MCF 10A (cell line): ENCODE results near the gene NDUFS6. TPM values are rescaled to one million over a fixed set of nuclear protein-coding genes. Genes with fewer than 3 reads are reported as not detected.
A peak's percentile ranks its signal among the peaks of the same experiment; 100 is the strongest.

ENCODE experiments used
- BruUV-seq: library from RNA; stranded (reverse); fragments of 400-500 nt; replicated peaks from 2 replicates; lab custom pipeline; 2021; lab: Mats Ljungman, UMichigan
- CTCF ChIA-PET: fragments of 300-600 bp; sonication (Branson Sonifier 250); formaldehyde crosslinking; extraction: SDS; loops from one replicate; lab custom pipeline; 2021; ENCODE audit warnings: antibody characterized with exemption, inconsistent platforms; lab: Yijun Ruan, JAX
- POLR2A ChIA-PET: fragments of 300-600, 350-650 bp; sonication (Branson Sonifier 250); formaldehyde crosslinking; extraction: SDS; loops from one replicate; lab custom pipeline; 2020; ENCODE audit warnings: antibody characterized with exemption, inconsistent platforms; lab: Yijun Ruan, JAX
- DNase-seq: peaks from one replicate; pipeline ENCODE4 v3.0.0-alpha.2; 2018; ENCODE audit not compliant: unreplicated experiment
- H3K27ac Mint-ChIP-seq: one replicate; pipeline ENCODE4 v1.8.0; 2022; ENCODE audit warnings: mild to moderate bottlenecking, low read depth, mixed read lengths; ENCODE audit not compliant: unreplicated experiment
- H3K27me3 Mint-ChIP-seq: one replicate; pipeline ENCODE4 v1.8.0; 2022; ENCODE audit warnings: mixed read lengths; ENCODE audit not compliant: insufficient read depth, unreplicated experiment
- H3K36me3 Mint-ChIP-seq: one replicate; pipeline ENCODE4 v1.8.0; 2022; ENCODE audit warnings: mild to moderate bottlenecking, moderate library complexity, mixed read lengths; ENCODE audit not compliant: insufficient read depth, unreplicated experiment
- H3K4me1 Mint-ChIP-seq: one replicate; pipeline ENCODE4 v1.8.0; 2022; ENCODE audit warnings: mixed read lengths; ENCODE audit not compliant: insufficient read depth, unreplicated experiment
- H3K4me3 Mint-ChIP-seq: one replicate; pipeline ENCODE4 v1.8.0; 2022; ENCODE audit warnings: mild to moderate bottlenecking, moderate library complexity, mixed read lengths; ENCODE audit not compliant: unreplicated experiment
- H3K9me3 Mint-ChIP-seq: one replicate; pipeline ENCODE4 v1.8.0; 2022; ENCODE audit warnings: mixed read lengths; ENCODE audit not compliant: unreplicated experiment
- intact Hi-C: fragments of 100-400 bp; cut with micrococcal nuclease; formaldehyde crosslinking; loops from 2 replicates; pipeline ENCODE4 v1.14.1; 2022
- total RNA-seq: library from RNA; stranded (reverse); gene quantifications from 2 replicates; pipeline ENCODE4 v1.2.3, GENCODE V29; 2022
- TF ChIP-seq, protein P1 (sequence below): fragments of 200-600 bp; IDR thresholded peaks from one replicate; pipeline ENCODE4 v1.8.0; 2022; ENCODE audit warnings: antibody characterized with exemption, mild to moderate bottlenecking; ENCODE audit not compliant: unreplicated experiment

The NDUFS6 gene
- total RNA-seq, 1 experiment from 2014 or later, result 65.6 TPM

GRCh38 chr5:1800472-1801221 lies 560 bp upstream of the NDUFS6 start:
- peak; percentile 47 for DNase-seq
- intact Hi-C loops, result loop anchor here (2.0 kb wide), 1 partner anchor 84 kb away; no protein-coding TSS in a partner anchor
- CTCF ChIA-PET, result interaction anchor here (0.5 to 1.1 kb wide), 8 partner anchors 8 to 171 kb away, joined by 3 to 5 read pairs (median 4); no protein-coding TSS in a partner anchor
- POLR2A ChIA-PET, result interaction anchor here (0.6 to 6.8 kb wide), 19 partner anchors 8 to 951 kb away, joined by 3 to 131 read pairs (median 5); partner anchors contain the start of genes IRX2 and IRX4
- H3K36me3 Mint-ChIP-seq, result peaks cover 50% of the 10 kb centered on the region
- H3K4me3 Mint-ChIP-seq, result peak overlapping the region; percentile 98
- no peaks in the 10 kb centered on the region for H3K9me3 Mint-ChIP-seq
- peak overlapping the region; percentile 97 for H3K27ac Mint-ChIP-seq
- no TSS peak for BruUV-seq
- H3K27me3 Mint-ChIP-seq, result no peaks in the 10 kb centered on the region
- peaks cover 29% of the 10 kb centered on the region for H3K4me1 Mint-ChIP-seq
- TF ChIP-seq, protein P1, sequence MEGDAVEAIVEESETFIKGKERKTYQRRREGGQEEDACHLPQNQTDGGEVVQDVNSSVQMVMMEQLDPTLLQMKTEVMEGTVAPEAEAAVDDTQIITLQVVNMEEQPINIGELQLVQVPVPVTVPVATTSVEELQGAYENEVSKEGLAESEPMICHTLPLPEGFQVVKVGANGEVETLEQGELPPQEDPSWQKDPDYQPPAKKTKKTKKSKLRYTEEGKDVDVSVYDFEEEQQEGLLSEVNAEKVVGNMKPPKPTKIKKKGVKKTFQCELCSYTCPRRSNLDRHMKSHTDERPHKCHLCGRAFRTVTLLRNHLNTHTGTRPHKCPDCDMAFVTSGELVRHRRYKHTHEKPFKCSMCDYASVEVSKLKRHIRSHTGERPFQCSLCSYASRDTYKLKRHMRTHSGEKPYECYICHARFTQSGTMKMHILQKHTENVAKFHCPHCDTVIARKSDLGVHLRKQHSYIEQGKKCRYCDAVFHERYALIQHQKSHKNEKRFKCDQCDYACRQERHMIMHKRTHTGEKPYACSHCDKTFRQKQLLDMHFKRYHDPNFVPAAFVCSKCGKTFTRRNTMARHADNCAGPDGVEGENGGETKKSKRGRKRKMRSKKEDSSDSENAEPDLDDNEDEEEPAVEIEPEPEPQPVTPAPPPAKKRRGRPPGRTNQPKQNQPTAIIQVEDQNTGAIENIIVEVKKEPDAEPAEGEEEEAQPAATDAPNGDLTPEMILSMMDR, result no peak

- TF ChIP-seq, protein P1, result no peak
- POLR2A ChIA-PET, result interaction anchor here (0.7 to 6.8 kb wide), 8 partner anchors 9 to 185 kb away, joined by 3 to 131 read pairs (median 4); partner anchors contain the start of gene IRX4
- H3K27me3 Mint-ChIP-seq, result no peaks in the 10 kb centered on the region
- peaks cover 60% of the 10 kb centered on the region for H3K36me3 Mint-ChIP-seq
- BruUV-seq, result no TSS peak
- intact Hi-C loops, result loop anchor here (2.0 kb wide), 1 partner anchor 83 kb away; no protein-coding TSS in a partner anchor
- peak overlapping the region; percentile 97 for H3K27ac Mint-ChIP-seq
- DNase-seq, result peak; percentile 26
- H3K4me1 Mint-ChIP-seq, result peaks cover 29% of the 10 kb centered on the region
- peak overlapping the region; percentile 98 for H3K4me3 Mint-ChIP-seq
- CTCF ChIA-PET, result interaction anchor here (0.5 to 0.9 kb wide), 4 partner anchors 11 to 945 kb away, joined by 3 read pairs; no protein-coding TSS in a partner anchor
- H3K9me3 Mint-ChIP-seq, result no peaks in the 10 kb centered on the region
Observed at GRCh38 chr5:1801967-1802295, 724 bp downstream of the NDUFS6 start.

- H3K4me1 Mint-ChIP-seq, result peaks cover 29% of the 10 kb centered on the region
- POLR2A ChIA-PET, result interaction anchor here (1.0 to 6.8 kb wide), 4 partner anchors 59 to 171 kb away, joined by 3 to 131 read pairs (median 6); partner anchors contain the start of gene IRX4
- H3K27ac Mint-ChIP-seq, result peak overlapping the region; percentile 97
- no peak for DNase-seq
- intact Hi-C loops, result no loop called here
- peak overlapping the region; percentile 98 for H3K4me3 Mint-ChIP-seq
- TF ChIP-seq, protein P1, result no peak
- H3K9me3 Mint-ChIP-seq, result no peaks in the 10 kb centered on the region
- peaks cover 61% of the 10 kb centered on the region for H3K36me3 Mint-ChIP-seq
- no TSS peak for BruUV-seq
- no peaks in the 10 kb centered on the region for H3K27me3 Mint-ChIP-seq
- CTCF ChIA-PET, result interaction anchor here (0.7 to 1.1 kb wide), 2 partner anchors 146 to 236 kb away, joined by 3 to 4 read pairs; no protein-coding TSS in a partner anchor
Observed at GRCh38 chr5:1803192-1803591, 2.0 kb downstream of the NDUFS6 start.

DNA sequence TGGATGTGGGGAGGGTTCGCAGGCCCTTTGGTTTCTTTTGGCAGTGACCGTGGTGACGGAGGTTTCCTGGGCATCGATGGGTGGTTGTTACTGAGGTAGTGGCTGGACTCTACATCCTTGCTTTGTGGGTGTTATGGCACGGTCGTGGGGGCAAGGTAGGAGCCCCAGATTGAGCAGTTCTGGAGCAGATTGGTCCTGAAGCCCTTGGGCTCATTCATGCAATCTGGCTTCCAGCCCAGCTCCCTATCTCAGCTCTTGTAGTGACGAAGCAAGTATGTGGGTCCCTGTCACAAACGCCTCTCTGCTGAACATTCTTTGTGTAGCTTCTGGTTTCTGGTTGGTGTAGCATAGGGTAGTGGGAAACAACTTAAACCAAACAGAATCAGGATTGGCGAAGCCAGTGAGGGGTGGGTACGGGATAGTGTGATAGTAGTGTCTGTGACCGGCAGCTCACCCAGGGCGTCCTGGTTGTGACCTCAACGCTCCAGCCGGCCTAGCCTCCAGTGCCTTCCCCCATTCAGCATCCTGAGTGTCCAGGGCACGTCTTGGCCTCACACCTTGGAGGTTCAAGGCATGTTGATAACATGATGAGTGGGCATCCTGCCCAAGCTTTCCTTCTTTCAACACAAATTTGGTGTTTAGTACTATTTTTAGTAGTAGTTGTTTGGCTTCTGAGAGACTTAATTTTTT lies 2.9 kb downstream of the NDUFS6 start:
- BruUV-seq, result no TSS peak
- Mint-ChIP-seq H3K4me3 (no peak overlapping the region), H3K27me3 (no peaks in the 10 kb centered on the region), H3K4me1 (peaks cover 28% of the 10 kb centered on the region), H3K9me3 (no peaks in the 10 kb centered on the region), H3K27ac (no peak overlapping the region), H3K36me3 (peaks cover 63% of the 10 kb centered on the region)
- intact Hi-C loops, result no loop called here
- TF ChIP-seq, protein P1, result no peak
- no peak for DNase-seq
- ChIA-PET POLR2A (interaction anchor here (0.6 to 6.8 kb wide), 3 partner anchors 13 to 132 kb away, joined by 3 to 131 read pairs (median 4); partner anchors contain the start of gene IRX4), CTCF (no interaction called here)
